H1 (cell line): ENCODE measurements around the gene EPS8.

Experiments
- CTCF ChIP-seq, 3 experiments: IDR thresholded peaks; 1 replicate in 2 of 3; 2 replicates in 1 of 3; pipeline versions ENCODE4 v1.5.1 to v1.6.1; 2011; ENCODE audit warnings: low read length in 3 of 3, mild to moderate bottlenecking in 3 of 3, inconsistent platforms in 2 of 3, low read depth in 1 of 3, moderate library complexity in 1 of 3; ENCODE audit not compliant: insufficient read depth in 1 of 3; ENCODE audit errors: control extremely low read depth in 1 of 3
- KDM4A ChIP-seq: IDR thresholded peaks from one replicate; pipeline ENCODE4 v1.7.1; 2012; ENCODE audit warnings: low read depth, mild to moderate bottlenecking, moderate library complexity, low read length, inconsistent platforms; ENCODE audit not compliant: severe bottlenecking
- TAF1 ChIP-seq: IDR thresholded peaks from 2 replicates; pipeline ENCODE4 v1.6.1; 2011; ENCODE audit warnings: mild to moderate bottlenecking, low read depth, low read length

- TF ChIP-seq CTCF (IDR thresholded peaks at IDR 0.05; ENCODE audit: control extremely low read depth in 1 of 3, insufficient read depth in 1 of 3, low read depth in 1 of 3, low read length in 3 of 3) (no peak), KDM4A (no peak), TAF1 (no peak)
These were observed 155.0 kb downstream of the EPS8 start for GRCh38 chr12:15634010-15634683.
